GM12878 (cell line): ENCODE data around the gene FIGLA. TPM values are rescaled to one million over a fixed set of nuclear protein-coding genes. Genes with fewer than 3 reads are reported as not detected.

Experiments
- ATAC-seq: fragments of 200-7000 bp; cut with Tn5 transposase; 3 replicates; pipeline ENCODE4 v1.9.1; 2020; ENCODE audit warnings: mild to moderate bottlenecking, moderate library complexity
- BruUV-seq: library from RNA; stranded (reverse); fragments of 400-500 nt; replicated peaks from 2 replicates; lab custom pipeline; 2021; lab: Mats Ljungman, UMichigan
- CTCF ChIA-PET: fragments of 300-600 bp; sonication (Branson Sonifier 250); formaldehyde crosslinking; extraction: SDS; loops from one replicate; lab custom pipeline; 2021; ENCODE audit warnings: inconsistent platforms; lab: Yijun Ruan, JAX
- POLR2A ChIA-PET: fragments of 350-600 bp; formaldehyde crosslinking; extraction: SDS; loops from one replicate; lab custom pipeline; 2021; ENCODE audit warnings: inconsistent platforms; lab: Charles Lee
- RAD21 ChIA-PET: fragments of 300-600 bp; sonication (Branson Sonifier 250); formaldehyde crosslinking; loops from one replicate; lab custom pipeline; 2023; ENCODE audit warnings: antibody characterized with exemption; ENCODE audit not compliant: unreplicated experiment; lab: Charles Lee
- SMC1A ChIA-PET: fragments of 300-600 bp; sonication (Branson Sonifier 250); formaldehyde crosslinking; loops from one replicate; lab custom pipeline; 2023; ENCODE audit not compliant: unreplicated experiment, uncharacterized antibody; lab: Charles Lee
- DNase-seq: peaks from one replicate; pipeline ENCODE4 v3.0.0-alpha.2; 2011; ENCODE audit warnings: low read depth, low spot score
- FAIRE-seq: peaks from 3 replicates; lab custom pipeline; 2011; peaks lifted over from hg19 to GRCh38; lab: Jason Lieb, UNC
- H2AFZ ChIP-seq: 2 replicates; pipeline ENCODE4 v1.6.0; 2011; ENCODE audit warnings: low read depth, low read length, control low read depth; ENCODE audit not compliant: control insufficient read depth
- H3K27ac ChIP-seq: 2 replicates; pipeline ENCODE4 v1.5.1; 2011; ENCODE audit warnings: control low read depth; ENCODE audit not compliant: control insufficient read depth, insufficient read depth
- H3K27me3 ChIP-seq, 2 experiments: replicated peaks in 1 of 2; 2 replicates each; pipeline versions ENCODE4 v1.6.0 to v1.6.1; 2011; ENCODE audit warnings: low read length in 1 of 2; ENCODE audit not compliant: control insufficient read depth in 2 of 2, insufficient read depth in 2 of 2
- H3K36me3 ChIP-seq, 2 experiments: 2 replicates each; pipeline ENCODE4 v1.5.1; 2011; ENCODE audit warnings: low read length in 1 of 2; ENCODE audit not compliant: control insufficient read depth in 2 of 2, insufficient read depth in 2 of 2
- H3K4me1 ChIP-seq: 2 replicates; pipeline ENCODE4 v1.6.1; 2011; ENCODE audit warnings: mild to moderate bottlenecking, low read length, moderate library complexity, mixed read lengths; ENCODE audit not compliant: control insufficient read depth, insufficient read depth
- H3K4me2 ChIP-seq: 2 replicates; pipeline ENCODE4 v1.6.0; 2011; ENCODE audit warnings: control low read depth; ENCODE audit not compliant: control insufficient read depth, insufficient read depth
- H3K4me3 ChIP-seq: fragments of 200-600 bp; sonication (generic); 2 replicates; pipeline ENCODE4 v1.5.1; 2016
- H3K79me2 ChIP-seq: 2 replicates; pipeline ENCODE4 v1.6.0; 2011; ENCODE audit warnings: low read length; ENCODE audit not compliant: control insufficient read depth, insufficient read depth
- H3K9ac ChIP-seq: 2 replicates; pipeline ENCODE4 v1.8.0; 2011; ENCODE audit warnings: low read length, control low read depth, mixed read lengths; ENCODE audit not compliant: control insufficient read depth, insufficient read depth
- H3K9me3 ChIP-seq: replicated peaks from 3 replicates; pipeline ENCODE4 v1.5.1; 2011; ENCODE audit warnings: mild to moderate bottlenecking, low read length; ENCODE audit not compliant: control insufficient read depth, insufficient read depth
- H4K20me1 ChIP-seq: 2 replicates; pipeline ENCODE4 v1.6.0; 2011; ENCODE audit not compliant: control insufficient read depth, insufficient read depth
- CBX3 ChIP-seq: fragments of 200-600 bp; sonication (generic); IDR thresholded peaks from 2 replicates; pipeline ENCODE4 v1.6.1; 2016; ENCODE audit warnings: low read depth, borderline replicate concordance
- MTA2 ChIP-seq: fragments of 450-650 bp; IDR thresholded peaks from 2 replicates; pipeline ENCODE4 v1.6.1; 2016; ENCODE audit warnings: low read depth, mild to moderate bottlenecking, moderate library complexity
- MYB ChIP-seq: fragments of 150-350 bp; IDR thresholded peaks from 2 replicates; pipeline ENCODE4 v1.6.1; 2014; ENCODE audit warnings: mild to moderate bottlenecking, low read depth, low read length, borderline replicate concordance
- NFYA ChIP-seq: IDR thresholded peaks from 2 replicates; pipeline ENCODE4 v1.6.1; 2011; ENCODE audit warnings: low read depth, mild to moderate bottlenecking, low read length, improper control_type of control experiment, borderline replicate concordance
- PAX5 ChIP-seq: IDR thresholded peaks from 2 replicates; pipeline ENCODE4 v1.6.1; 2011; ENCODE audit warnings: low read depth, low read length, borderline replicate concordance
- POLR2AphosphoS2 ChIP-seq: IDR thresholded peaks from 2 replicates; pipeline ENCODE4 v1.6.1; 2011; ENCODE audit warnings: low read depth, mild to moderate bottlenecking, low read length, improper control_type of control experiment, moderate library complexity
- ZNF24 ChIP-seq: fragments of 450-650 bp; IDR thresholded peaks from 2 replicates; pipeline ENCODE4 v1.6.1; 2017; ENCODE audit warnings: antibody characterized with exemption, mild to moderate bottlenecking
- ZNF622 ChIP-seq: fragments of 450-650 bp; IDR thresholded peaks from 2 replicates; pipeline ENCODE4 v1.6.1; 2017; ENCODE audit warnings: mild to moderate bottlenecking, inconsistent platforms
- WGBS: methylation state at CpG from one replicate; pipeline ENCODE4 v1.1.6; 2016; ENCODE audit warnings: low lambda C conversion rate; ENCODE audit not compliant: insufficient replicate concordance, insufficient coverage; ENCODE audit errors: missing lambda C conversion rate; 5-methylcytosine and 5-hydroxymethylcytosine counted together
- in situ Hi-C: fragments of 300-500 bp; cut with MboI; formaldehyde crosslinking; loops from 9 replicates; pipeline ENCODE4 v1.14.3; 2018; ENCODE audit warnings: mixed read lengths
- intact Hi-C: fragments of 100-400 bp; cut with micrococcal nuclease; formaldehyde crosslinking; loops from one replicate; pipeline ENCODE4 v1.14.2; 2022; ENCODE audit not compliant: unreplicated experiment
- polyA plus RNA-seq, 11 experiments: library from polyadenylated mRNA; depleted of rRNA in 4 of 11; unstranded in 6 of 11; stranded (reverse) in 5 of 11; fragments of >200 nt; fragmentation: Nextera tagmentation in 4 of 11; fragmentation: Illumina TruSeq in 1 of 11; extraction: Ambion mirVana in 4 of 11; extraction: Trizol in 1 of 11; gene quantifications; 1 replicate in 1 of 11; 2 replicates in 10 of 11; pipeline versions ENCODE4 v1.2.1 to v1.2.3, GENCODE V29; 2011 to 2016; ENCODE audit warnings: inconsistent platforms in 2 of 11, missing spikeins in 2 of 11, low read depth in 1 of 11
- total RNA-seq, 4 experiments: library from RNA; depleted of rRNA in 3 of 4; stranded (reverse); fragments of >200 nt in 3 of 4; fragmentation: Illumina TruSeq in 1 of 4; extraction: Trizol in 1 of 4; gene quantifications; 2 replicates each; pipeline versions ENCODE4 v1.2.1 to v1.2.3, GENCODE V29; 2013 to 2021
- TF ChIP-seq, protein P1 (sequence below): IDR thresholded peaks from 2 replicates; pipeline ENCODE4 v1.6.1; 2012; ENCODE audit warnings: low read depth, low read length, improper control_type of control experiment
- TF ChIP-seq, protein P2 (sequence below), 3 experiments: IDR thresholded peaks in 2 of 3; conservative IDR thresholded peaks in 1 of 3; 2 replicates each; pipeline ENCODE4 v1.5.1; 2011; ENCODE audit warnings: low read depth in 3 of 3, low read length in 3 of 3, mild to moderate bottlenecking in 3 of 3, control low read depth in 2 of 3, moderate library complexity in 2 of 3, inconsistent platforms in 1 of 3, mixed read lengths in 1 of 3; ENCODE audit not compliant: control insufficient read depth in 2 of 3, insufficient read depth in 1 of 3; ENCODE audit errors: extremely low read depth in 1 of 3
- TF ChIP-seq, protein P3 (sequence below): fragments of 450-650 bp; IDR thresholded peaks from 2 replicates; pipeline ENCODE4 v1.6.1; 2017; ENCODE audit warnings: low read depth, mild to moderate bottlenecking, moderate library complexity
- TF ChIP-seq, protein P4 (sequence below): fragments of 450-650 bp; IDR thresholded peaks from 2 replicates; pipeline ENCODE4 v1.6.1; 2017; ENCODE audit warnings: mild to moderate bottlenecking, moderate library complexity

FIGLA gene
- total and polyA plus RNA-seq, 10 of the 15 experiments (the other 5 are each of a cell fraction or from before 2014, with no cell fraction given) = not detected

DNA sequence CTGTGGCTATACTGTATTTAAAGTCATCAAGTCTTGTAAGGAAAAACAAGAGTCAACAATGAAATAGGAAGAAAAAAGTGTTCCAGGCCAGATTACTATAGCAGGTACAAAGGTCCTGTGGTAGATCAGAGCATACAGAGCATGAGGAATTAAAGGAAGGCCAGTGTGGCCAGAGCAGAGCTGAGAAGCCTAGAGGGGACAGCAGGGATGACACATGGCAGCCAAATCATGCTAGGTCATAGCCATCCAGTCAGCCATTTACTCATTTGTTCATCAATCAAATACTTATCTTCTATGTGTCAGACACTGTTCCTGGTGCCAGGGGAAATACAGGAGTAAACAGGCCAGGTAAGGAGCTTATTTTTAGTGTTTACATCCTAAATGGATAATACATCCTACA is 46.8 kb downstream of the FIGLA start (continued):
- no peak for TF ChIP-seq MYB
- TF ChIP-seq, protein P1, sequence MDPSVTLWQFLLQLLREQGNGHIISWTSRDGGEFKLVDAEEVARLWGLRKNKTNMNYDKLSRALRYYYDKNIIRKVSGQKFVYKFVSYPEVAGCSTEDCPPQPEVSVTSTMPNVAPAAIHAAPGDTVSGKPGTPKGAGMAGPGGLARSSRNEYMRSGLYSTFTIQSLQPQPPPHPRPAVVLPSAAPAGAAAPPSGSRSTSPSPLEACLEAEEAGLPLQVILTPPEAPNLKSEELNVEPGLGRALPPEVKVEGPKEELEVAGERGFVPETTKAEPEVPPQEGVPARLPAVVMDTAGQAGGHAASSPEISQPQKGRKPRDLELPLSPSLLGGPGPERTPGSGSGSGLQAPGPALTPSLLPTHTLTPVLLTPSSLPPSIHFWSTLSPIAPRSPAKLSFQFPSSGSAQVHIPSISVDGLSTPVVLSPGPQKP = no peak
- no peak for TF ChIP-seq CBX3
- TF ChIP-seq NFYA = no peak
- TF ChIP-seq, protein P2, sequence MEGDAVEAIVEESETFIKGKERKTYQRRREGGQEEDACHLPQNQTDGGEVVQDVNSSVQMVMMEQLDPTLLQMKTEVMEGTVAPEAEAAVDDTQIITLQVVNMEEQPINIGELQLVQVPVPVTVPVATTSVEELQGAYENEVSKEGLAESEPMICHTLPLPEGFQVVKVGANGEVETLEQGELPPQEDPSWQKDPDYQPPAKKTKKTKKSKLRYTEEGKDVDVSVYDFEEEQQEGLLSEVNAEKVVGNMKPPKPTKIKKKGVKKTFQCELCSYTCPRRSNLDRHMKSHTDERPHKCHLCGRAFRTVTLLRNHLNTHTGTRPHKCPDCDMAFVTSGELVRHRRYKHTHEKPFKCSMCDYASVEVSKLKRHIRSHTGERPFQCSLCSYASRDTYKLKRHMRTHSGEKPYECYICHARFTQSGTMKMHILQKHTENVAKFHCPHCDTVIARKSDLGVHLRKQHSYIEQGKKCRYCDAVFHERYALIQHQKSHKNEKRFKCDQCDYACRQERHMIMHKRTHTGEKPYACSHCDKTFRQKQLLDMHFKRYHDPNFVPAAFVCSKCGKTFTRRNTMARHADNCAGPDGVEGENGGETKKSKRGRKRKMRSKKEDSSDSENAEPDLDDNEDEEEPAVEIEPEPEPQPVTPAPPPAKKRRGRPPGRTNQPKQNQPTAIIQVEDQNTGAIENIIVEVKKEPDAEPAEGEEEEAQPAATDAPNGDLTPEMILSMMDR (IDR thresholded peaks at IDR 0.05 in 2 of 3, conservative IDR thresholded peaks at IDR 0.05 in 1 of 3; ENCODE audit: control insufficient read depth in 2 of 3, extremely low read depth in 1 of 3, insufficient read depth in 1 of 3, low read depth in 3 of 3, low read length in 3 of 3) = no peak

DNA sequence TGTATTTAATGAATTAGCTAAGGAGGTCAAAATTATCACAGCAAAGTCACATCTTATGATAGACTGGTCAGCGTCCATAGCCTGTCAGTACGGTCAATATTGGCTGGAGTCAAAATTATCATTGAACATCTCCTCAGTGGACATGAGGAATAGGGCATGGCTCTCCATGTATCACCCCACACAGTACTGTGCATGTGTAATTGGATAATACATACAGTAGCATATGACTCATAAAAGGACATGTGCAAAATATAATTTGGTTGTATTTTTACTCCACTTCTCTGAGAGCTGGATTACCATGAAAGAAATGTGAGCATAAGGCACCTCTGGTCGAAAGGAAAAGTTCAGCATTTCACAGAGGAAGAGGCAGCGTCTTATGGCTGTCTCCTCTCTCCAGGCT is 47.4 kb downstream of the FIGLA start:
- 37% methylated on average over 4 of the region's 4 CpGs for WGBS
- DNase-seq (no peak), FAIRE-seq (no peak), ATAC-seq (no peak)
- TF ChIP-seq, protein P3, sequence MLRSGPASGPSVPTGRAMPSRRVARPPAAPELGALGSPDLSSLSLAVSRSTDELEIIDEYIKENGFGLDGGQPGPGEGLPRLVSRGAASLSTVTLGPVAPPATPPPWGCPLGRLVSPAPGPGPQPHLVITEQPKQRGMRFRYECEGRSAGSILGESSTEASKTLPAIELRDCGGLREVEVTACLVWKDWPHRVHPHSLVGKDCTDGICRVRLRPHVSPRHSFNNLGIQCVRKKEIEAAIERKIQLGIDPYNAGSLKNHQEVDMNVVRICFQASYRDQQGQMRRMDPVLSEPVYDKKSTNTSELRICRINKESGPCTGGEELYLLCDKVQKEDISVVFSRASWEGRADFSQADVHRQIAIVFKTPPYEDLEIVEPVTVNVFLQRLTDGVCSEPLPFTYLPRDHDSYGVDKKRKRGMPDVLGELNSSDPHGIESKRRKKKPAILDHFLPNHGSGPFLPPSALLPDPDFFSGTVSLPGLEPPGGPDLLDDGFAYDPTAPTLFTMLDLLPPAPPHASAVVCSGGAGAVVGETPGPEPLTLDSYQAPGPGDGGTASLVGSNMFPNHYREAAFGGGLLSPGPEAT = no peak
- TF ChIP-seq, protein P4, sequence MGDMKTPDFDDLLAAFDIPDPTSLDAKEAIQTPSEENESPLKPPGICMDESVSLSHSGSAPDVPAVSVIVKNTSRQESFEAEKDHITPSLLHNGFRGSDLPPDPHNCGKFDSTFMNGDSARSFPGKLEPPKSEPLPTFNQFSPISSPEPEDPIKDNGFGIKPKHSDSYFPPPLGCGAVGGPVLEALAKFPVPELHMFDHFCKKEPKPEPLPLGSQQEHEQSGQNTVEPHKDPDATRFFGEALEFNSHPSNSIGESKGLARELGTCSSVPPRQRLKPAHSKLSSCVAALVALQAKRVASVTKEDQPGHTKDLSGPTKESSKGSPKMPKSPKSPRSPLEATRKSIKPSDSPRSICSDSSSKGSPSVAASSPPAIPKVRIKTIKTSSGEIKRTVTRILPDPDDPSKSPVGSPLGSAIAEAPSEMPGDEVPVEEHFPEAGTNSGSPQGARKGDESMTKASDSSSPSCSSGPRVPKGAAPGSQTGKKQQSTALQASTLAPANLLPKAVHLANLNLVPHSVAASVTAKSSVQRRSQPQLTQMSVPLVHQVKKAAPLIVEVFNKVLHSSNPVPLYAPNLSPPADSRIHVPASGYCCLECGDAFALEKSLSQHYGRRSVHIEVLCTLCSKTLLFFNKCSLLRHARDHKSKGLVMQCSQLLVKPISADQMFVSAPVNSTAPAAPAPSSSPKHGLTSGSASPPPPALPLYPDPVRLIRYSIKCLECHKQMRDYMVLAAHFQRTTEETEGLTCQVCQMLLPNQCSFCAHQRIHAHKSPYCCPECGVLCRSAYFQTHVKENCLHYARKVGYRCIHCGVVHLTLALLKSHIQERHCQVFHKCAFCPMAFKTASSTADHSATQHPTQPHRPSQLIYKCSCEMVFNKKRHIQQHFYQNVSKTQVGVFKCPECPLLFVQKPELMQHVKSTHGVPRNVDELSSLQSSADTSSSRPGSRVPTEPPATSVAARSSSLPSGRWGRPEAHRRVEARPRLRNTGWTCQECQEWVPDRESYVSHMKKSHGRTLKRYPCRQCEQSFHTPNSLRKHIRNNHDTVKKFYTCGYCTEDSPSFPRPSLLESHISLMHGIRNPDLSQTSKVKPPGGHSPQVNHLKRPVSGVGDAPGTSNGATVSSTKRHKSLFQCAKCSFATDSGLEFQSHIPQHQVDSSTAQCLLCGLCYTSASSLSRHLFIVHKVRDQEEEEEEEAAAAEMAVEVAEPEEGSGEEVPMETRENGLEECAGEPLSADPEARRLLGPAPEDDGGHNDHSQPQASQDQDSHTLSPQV = no peak
- no peak for TF ChIP-seq POLR2AphosphoS2
- no peak for TF ChIP-seq ZNF24
- TF ChIP-seq MTA2 = no peak
- no peak for TF ChIP-seq PAX5
- TF ChIP-seq ZNF622 = no peak
- POLR2A ChIA-PET = no interaction called here
- Histone ChIP-seq H3K9ac (no peak overlapping the region), H2AFZ (no peak overlapping the region), H3K4me3 (no peak overlapping the region), H3K4me2 (no peak overlapping the region), H4K20me1 (no peaks in the 10 kb centered on the region), H3K79me2 (no peaks in the 10 kb centered on the region), H3K9me3 (no peaks in the 10 kb centered on the region), H3K36me3 (no peaks in the 10 kb centered on the region), H3K27ac (no peak overlapping the region), H3K27me3 (no peaks in the 10 kb centered on the region; a peak in 1 of 4 replicates), H3K4me1 (no peaks in the 10 kb centered on the region)
- CTCF ChIA-PET = interaction anchor here (1.4 kb wide), 1 partner anchor 124 kb away, joined by 3 read pairs; no protein-coding TSS in a partner anchor
- in situ Hi-C loops (no loop called here), intact Hi-C loops (no loop called here)
- SMC1A ChIA-PET = interaction anchor here (0.8 kb wide), 1 partner anchor 11 kb away, joined by 3 read pairs; no protein-coding TSS in a partner anchor
- no TSS peak for BruUV-seq
- RAD21 ChIA-PET = no interaction called here
